GM19395 (cell line): ENCODE results near the gene ADARB2.

Experiments
- ATAC-seq: cut with Tn5 transposase; IDR thresholded peaks from one replicate; pipeline ENCODE4 v1.9.1; 2021; ENCODE audit warnings: mild to moderate bottlenecking, moderate library complexity; ENCODE audit not compliant: unreplicated experiment

ADARB2 gene

GRCh38 chr10:1532636-1533035 is 204.7 kb downstream of the ADARB2 start:
- ATAC-seq = no peak

GRCh38 chr10:1531883-1532597 is 205.3 kb downstream of the ADARB2 start:
- no peak for ATAC-seq

GRCh38 chr10:1530871-1531517 is 206.3 kb downstream of the ADARB2 start:
- ATAC-seq = no peak

GRCh38 chr10:1529806-1530413 is 207.4 kb downstream of the ADARB2 start:
- no peak for ATAC-seq

- ATAC-seq = no peak
Observed at GRCh38 chr10:1527951-1528350, 209.4 kb downstream of the ADARB2 start.

GRCh38 chr10:1526436-1527055 is 210.8 kb downstream of the ADARB2 start:
- ATAC-seq = no peak

- ATAC-seq = no peak
Observed at GRCh38 chr10:1525354-1526162, 211.8 kb downstream of the ADARB2 start.

- no peak for ATAC-seq
Observed at GRCh38 chr10:1524540-1524939, 212.8 kb downstream of the ADARB2 start.

- ATAC-seq = no peak
Observed at GRCh38 chr10:1523221-1523620, 214.1 kb downstream of the ADARB2 start.

GRCh38 chr10:1522237-1522636 is 215.1 kb downstream of the ADARB2 start:
- no peak for ATAC-seq

GRCh38 chr10:1521741-1522140 is 215.6 kb downstream of the ADARB2 start:
- ATAC-seq = no peak

- no peak for ATAC-seq
Observed at GRCh38 chr10:1520909-1521565, 216.3 kb downstream of the ADARB2 start.

GRCh38 chr10:1519391-1519790 is 217.9 kb downstream of the ADARB2 start:
- no peak for ATAC-seq

- no peak for ATAC-seq
Observed at GRCh38 chr10:1517684-1518083, 219.6 kb downstream of the ADARB2 start.

GRCh38 chr10:1516492-1517165 is 220.7 kb downstream of the ADARB2 start:
- ATAC-seq = no peak

GRCh38 chr10:1515780-1516491 is 221.4 kb downstream of the ADARB2 start:
- ATAC-seq = no peak

- ATAC-seq = no peak
Observed at GRCh38 chr10:1515121-1515779, 222.1 kb downstream of the ADARB2 start.

GRCh38 chr10:1514681-1515080 is 222.6 kb downstream of the ADARB2 start:
- no peak for ATAC-seq

GRCh38 chr10:1513221-1513620 is 224.1 kb downstream of the ADARB2 start:
- ATAC-seq = no peak
